Activated CD4-positive, alpha-beta T cell treated with anti-CD3 and anti-CD28 coated beads, Interleukin-2, amount 10 ng/mL, durations not matched to agents 7 days and 5 days (primary cell): ENCODE results near the gene LAMA1. TPM values are rescaled to one million over a fixed set of nuclear protein-coding genes. Genes with fewer than 3 reads are reported as not detected.
"Not testable (repeated sequence)": the region's sequence is repeated elsewhere in the genome, so short reads cannot be mapped to it uniquely, and the experiment has no call there.

ENCODE experiments used
- CTCF ChIA-PET: fragments of 350-600 bp; sonication (Branson Sonifier 250); formaldehyde crosslinking; loops from one replicate; lab custom pipeline; 2021; ENCODE audit warnings: antibody characterized with exemption; lab: Charles Lee
- POLR2A ChIA-PET: fragments of 350-600 bp; sonication (Branson Sonifier 250); formaldehyde crosslinking; loops from one replicate; lab custom pipeline; 2021; ENCODE audit warnings: antibody characterized with exemption; lab: Charles Lee
- DNase-seq: peaks from one replicate; pipeline ENCODE4 v3.0.0-alpha.2; 2020
- H3K27ac Mint-ChIP-seq: one replicate; pipeline ENCODE4 v1.8.0; 2021; ENCODE audit warnings: mild to moderate bottlenecking, moderate library complexity, mixed read lengths
- H3K27me3 Mint-ChIP-seq: one replicate; pipeline ENCODE4 v1.8.0; 2021; ENCODE audit warnings: mixed read lengths
- H3K36me3 Mint-ChIP-seq: one replicate; pipeline ENCODE4 v1.8.0; 2021; ENCODE audit warnings: low read depth, mixed read lengths
- H3K4me1 Mint-ChIP-seq: one replicate; pipeline ENCODE4 v1.8.0; 2021; ENCODE audit warnings: mixed read lengths
- H3K4me3 Mint-ChIP-seq: one replicate; pipeline ENCODE4 v1.8.0; 2021; ENCODE audit warnings: mild to moderate bottlenecking, moderate library complexity, mixed read lengths
- H3K9me3 Mint-ChIP-seq: one replicate; pipeline ENCODE4 v1.8.0; 2021; ENCODE audit warnings: mixed read lengths
- total RNA-seq, 2 experiments: library from RNA; stranded (reverse); gene quantifications; one replicate each; pipeline ENCODE4 v1.2.3, GENCODE V29; 2021

The LAMA1 gene, protein sequence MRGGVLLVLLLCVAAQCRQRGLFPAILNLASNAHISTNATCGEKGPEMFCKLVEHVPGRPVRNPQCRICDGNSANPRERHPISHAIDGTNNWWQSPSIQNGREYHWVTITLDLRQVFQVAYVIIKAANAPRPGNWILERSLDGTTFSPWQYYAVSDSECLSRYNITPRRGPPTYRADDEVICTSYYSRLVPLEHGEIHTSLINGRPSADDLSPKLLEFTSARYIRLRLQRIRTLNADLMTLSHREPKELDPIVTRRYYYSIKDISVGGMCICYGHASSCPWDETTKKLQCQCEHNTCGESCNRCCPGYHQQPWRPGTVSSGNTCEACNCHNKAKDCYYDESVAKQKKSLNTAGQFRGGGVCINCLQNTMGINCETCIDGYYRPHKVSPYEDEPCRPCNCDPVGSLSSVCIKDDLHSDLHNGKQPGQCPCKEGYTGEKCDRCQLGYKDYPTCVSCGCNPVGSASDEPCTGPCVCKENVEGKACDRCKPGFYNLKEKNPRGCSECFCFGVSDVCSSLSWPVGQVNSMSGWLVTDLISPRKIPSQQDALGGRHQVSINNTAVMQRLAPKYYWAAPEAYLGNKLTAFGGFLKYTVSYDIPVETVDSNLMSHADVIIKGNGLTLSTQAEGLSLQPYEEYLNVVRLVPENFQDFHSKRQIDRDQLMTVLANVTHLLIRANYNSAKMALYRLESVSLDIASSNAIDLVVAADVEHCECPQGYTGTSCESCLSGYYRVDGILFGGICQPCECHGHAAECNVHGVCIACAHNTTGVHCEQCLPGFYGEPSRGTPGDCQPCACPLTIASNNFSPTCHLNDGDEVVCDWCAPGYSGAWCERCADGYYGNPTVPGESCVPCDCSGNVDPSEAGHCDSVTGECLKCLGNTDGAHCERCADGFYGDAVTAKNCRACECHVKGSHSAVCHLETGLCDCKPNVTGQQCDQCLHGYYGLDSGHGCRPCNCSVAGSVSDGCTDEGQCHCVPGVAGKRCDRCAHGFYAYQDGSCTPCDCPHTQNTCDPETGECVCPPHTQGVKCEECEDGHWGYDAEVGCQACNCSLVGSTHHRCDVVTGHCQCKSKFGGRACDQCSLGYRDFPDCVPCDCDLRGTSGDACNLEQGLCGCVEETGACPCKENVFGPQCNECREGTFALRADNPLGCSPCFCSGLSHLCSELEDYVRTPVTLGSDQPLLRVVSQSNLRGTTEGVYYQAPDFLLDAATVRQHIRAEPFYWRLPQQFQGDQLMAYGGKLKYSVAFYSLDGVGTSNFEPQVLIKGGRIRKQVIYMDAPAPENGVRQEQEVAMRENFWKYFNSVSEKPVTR (N-terminal part only)
- total RNA-seq = not detected

DNA sequence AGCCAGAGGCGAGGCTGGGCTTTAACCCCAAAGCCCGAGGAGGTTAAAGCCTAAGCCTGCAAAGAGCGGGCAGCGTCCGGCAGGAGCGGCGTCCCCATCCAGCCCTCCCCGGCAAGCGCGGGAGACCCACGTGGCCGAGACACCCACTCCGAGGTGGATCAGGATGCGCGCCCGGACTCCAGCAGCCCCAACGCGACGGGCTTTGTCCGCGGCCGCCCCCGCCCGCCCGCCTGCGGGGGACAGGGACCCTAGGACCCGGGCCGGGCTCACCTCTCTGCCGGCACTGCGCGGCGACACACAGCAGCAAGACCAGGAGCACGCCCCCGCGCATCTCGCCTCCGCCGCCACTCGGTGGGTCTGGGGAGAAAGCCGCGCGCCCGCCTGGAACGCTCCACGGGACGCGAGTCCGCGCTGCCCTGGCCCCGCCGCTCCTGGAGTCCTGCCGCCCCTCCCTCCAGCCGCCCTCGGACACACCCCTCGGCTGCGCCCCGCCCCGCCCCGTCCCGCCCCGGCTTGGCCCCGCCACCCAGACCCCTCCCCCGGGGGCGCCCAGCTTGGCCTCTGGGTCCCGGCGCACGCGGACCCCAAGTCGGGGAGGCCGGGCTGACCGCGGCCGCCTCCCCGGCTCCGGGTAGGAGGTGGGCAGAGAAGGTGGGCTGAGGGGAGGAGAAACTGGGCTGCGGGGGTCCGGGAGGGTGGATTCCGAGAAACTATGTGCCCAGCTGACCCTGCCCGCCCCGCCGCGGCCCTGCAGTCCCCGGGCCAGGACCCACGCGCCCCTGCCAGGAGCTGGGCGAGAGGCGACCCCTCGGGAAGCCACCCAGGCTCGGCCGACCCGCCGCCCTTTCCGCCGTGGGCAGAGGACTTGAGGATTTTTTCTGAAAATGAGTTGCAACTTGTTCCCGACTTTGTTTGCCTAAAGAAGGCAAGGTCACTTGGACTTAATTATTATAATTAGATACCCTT lies at the start of gene LAMA1:
LAMA1 (minus strand) TSS at position 408 of the 966 bp plus-strand sequence; CDS start at position 331, 77 bp downstream.
- H3K27me3 Mint-ChIP-seq = peaks cover 33% of the 10 kb centered on the region
- peaks cover 2% of the 10 kb centered on the region for H3K36me3 Mint-ChIP-seq
- CTCF ChIA-PET = no interaction called here
- H3K4me3 Mint-ChIP-seq = peak within 1 kb of the TSS; percentile 57
- H3K9me3 Mint-ChIP-seq = no peaks in the 10 kb centered on the region
- POLR2A ChIA-PET = no interaction called here
- no peak within 1 kb of the TSS for H3K27ac Mint-ChIP-seq
- H3K4me1 Mint-ChIP-seq = peaks cover 6% of the 10 kb centered on the region
- no peak for DNase-seq

DNA sequence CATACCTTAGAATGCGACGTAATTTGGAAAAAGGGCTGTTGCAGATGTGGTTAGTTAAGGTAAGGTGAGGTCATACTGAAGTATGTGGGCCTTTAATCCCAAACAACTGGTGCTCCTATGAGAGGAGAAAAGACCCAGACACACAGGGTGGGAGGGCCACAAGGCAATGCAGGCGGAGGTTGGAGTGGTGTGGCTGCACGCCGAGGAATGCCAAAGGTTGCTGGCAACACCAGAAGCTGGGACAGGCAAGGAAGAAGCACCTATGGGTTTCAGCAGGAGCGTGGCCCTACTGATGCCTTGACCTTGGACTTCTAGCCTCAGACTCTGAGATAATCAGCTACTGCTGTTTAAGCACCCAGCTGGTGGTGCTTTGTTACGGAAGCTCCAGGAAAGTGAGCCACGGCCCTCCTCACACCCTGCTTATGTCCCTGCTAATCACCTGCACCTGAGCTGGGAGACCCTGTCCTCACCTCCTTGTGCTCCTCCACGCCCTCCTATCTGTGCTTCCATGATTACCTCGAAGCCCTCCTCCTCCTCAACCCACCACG lies 48.3 kb upstream of the LAMA1 start:
- DNase-seq = no peak
- Mint-ChIP-seq H3K9me3 (no peaks in the 10 kb centered on the region), H3K36me3 (no peaks in the 10 kb centered on the region), H3K4me1 (no peaks in the 10 kb centered on the region), H3K4me3 (no peak overlapping the region), H3K27ac (no peak overlapping the region), H3K27me3 (peaks cover 3% of the 10 kb centered on the region)
- CTCF ChIA-PET = no interaction called here
- POLR2A ChIA-PET = no interaction called here

DNA sequence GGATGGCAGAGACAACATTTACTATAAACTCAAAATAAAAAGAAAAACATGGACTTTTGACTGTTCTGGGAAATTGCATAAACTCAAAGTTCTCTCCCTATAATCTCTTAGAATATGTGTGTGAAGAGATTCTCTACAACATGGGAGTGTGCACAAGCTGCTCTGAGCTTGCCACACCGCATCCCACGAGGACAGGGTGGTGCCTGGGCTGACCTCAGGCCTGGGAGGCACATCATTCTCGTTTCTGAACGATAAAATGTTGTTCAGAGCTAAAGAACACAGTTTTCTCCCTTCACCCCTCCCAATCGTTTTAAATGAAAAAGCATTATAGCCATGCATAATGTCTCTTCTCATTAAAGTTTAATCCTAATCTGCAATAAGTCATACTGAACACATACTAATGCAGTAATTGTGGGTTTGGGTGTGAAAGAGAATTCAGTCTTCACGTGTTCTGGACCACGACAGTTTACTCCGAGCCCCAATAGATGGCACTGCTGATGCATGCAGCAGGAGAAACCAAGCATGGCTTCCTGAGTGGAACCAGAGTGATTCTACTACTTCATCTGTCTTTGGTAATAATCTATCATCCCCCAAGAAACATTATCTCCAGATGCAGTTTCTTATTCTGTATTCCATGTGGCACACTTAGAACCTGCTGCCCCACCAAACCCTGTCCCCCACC lies 46.9 kb upstream of the LAMA1 start:
- no peak for DNase-seq
- Mint-ChIP-seq H3K4me1 (no peaks in the 10 kb centered on the region), H3K27me3 (peaks cover 3% of the 10 kb centered on the region), H3K27ac (no peak overlapping the region), H3K36me3 (no peaks in the 10 kb centered on the region), H3K4me3 (no peak overlapping the region), H3K9me3 (no peaks in the 10 kb centered on the region)
- CTCF ChIA-PET = no interaction called here
- POLR2A ChIA-PET = no interaction called here

DNA sequence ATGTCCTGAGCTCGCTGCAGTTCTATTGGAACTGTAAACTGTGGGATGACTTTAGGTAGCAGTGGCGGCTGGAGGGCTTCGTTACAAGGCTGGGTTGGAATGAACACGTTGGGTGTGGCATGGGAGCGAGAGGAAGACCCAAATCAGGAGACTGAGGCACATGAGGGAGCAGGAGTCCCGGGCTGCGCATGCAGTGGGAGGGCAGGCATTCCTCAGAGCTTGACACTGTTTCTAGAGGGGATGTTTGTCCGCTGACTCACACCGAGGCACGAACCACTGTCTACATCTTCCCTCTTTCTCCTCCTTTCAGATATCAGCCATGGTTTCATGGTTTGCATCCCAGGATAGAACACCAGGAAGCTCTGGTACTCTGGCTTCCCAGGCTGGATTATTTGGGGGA lies 40.6 kb upstream of the LAMA1 start:
- POLR2A ChIA-PET = no interaction called here

DNA sequence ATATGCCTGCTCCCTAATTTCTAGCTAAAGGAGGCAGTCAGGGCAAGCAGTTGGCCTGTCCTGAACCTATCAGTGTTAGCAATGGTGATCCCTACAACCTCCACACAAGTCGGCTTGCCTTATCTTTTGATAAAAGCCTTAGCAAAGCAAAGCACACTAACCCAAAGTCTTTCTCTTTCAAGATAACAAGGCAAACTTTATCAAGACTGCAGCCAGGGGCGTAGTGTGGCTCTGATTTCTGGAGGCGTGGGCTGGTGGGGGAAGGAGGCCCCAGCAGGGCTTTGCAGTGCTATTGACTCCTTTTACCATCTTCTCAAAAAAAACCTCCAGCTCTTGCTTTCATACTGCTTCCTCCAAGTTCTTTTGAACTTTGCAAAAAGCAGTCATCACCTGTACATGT lies 40.2 kb upstream of the LAMA1 start:
- no peak overlapping the region for H3K4me3 Mint-ChIP-seq
- ChIA-PET POLR2A (no interaction called here), CTCF (interaction anchor here (0.7 kb wide), 1 partner anchor 54 kb away, joined by 3 read pairs; no protein-coding TSS in a partner anchor)
- DNase-seq = no peak
- no peaks in the 10 kb centered on the region for H3K27me3 Mint-ChIP-seq
- H3K27ac Mint-ChIP-seq = no peak overlapping the region
- no peaks in the 10 kb centered on the region for H3K4me1 Mint-ChIP-seq
- H3K9me3 Mint-ChIP-seq = no peaks in the 10 kb centered on the region
- H3K36me3 Mint-ChIP-seq = no peaks in the 10 kb centered on the region

More for the DNA sequence above, 40.6 kb upstream of the LAMA1 start:
- no peak for DNase-seq
- Mint-ChIP-seq H3K9me3 (no peaks in the 10 kb centered on the region), H3K36me3 (no peaks in the 10 kb centered on the region), H3K4me1 (no peaks in the 10 kb centered on the region), H3K27me3 (no peaks in the 10 kb centered on the region), H3K4me3 (no peak overlapping the region), H3K27ac (no peak overlapping the region)
- CTCF ChIA-PET = interaction anchor here (0.7 kb wide), 1 partner anchor 55 kb away, joined by 3 read pairs; no protein-coding TSS in a partner anchor

DNA sequence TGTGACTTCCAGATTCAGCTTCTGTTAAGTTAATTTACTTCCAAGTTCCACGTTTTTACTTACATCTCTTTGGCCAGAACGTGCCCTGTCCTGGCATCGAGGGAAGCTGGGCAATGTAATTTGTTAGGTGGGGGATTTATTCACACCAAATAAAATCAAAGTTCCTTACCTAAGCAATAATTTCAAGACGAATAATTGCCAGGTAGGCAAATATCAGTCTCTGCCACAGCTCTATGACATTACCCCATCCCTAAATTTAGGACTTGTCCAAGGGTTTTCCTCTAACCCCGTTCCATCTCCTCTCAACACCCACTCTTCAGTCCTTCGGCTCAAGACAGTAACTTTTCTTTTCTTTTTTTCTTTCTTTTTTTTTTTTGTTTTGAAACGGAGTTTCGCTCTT lies 38.3 kb upstream of the LAMA1 start:
- no peak overlapping the region for H3K4me3 Mint-ChIP-seq
- H3K9me3 Mint-ChIP-seq = no peaks in the 10 kb centered on the region
- no peak overlapping the region for H3K27ac Mint-ChIP-seq
- H3K4me1 Mint-ChIP-seq = no peaks in the 10 kb centered on the region
- DNase-seq = no peak
- ChIA-PET POLR2A (no interaction called here), CTCF (no interaction called here)
- no peaks in the 10 kb centered on the region for H3K27me3 Mint-ChIP-seq
- H3K36me3 Mint-ChIP-seq = no peaks in the 10 kb centered on the region

DNA sequence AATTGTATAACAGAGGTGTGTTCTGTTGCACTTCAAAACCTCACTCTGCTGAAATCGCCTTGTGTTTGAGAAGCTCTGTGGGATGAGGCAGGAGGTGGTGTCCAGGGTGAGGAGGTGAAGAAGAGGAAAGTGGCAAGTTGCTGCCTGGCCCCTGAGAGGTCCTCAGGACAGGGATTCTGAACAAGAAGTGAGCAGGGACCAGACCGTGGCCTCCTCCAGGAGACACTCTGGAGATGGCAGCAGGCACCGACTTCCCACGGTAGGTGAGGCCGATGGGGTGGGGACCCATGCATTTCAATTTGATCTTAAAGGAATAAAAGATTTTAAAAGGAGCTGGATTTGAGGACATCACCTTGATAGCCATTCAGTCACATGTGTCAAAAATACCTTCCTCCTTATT lies 37.5 kb upstream of the LAMA1 start:
- DNase-seq = no peak
- Mint-ChIP-seq H3K9me3 (no peaks in the 10 kb centered on the region), H3K4me1 (no peaks in the 10 kb centered on the region), H3K4me3 (no peak overlapping the region), H3K27ac (no peak overlapping the region), H3K36me3 (no peaks in the 10 kb centered on the region), H3K27me3 (no peaks in the 10 kb centered on the region)
- ChIA-PET CTCF (no interaction called here), POLR2A (no interaction called here)

DNA sequence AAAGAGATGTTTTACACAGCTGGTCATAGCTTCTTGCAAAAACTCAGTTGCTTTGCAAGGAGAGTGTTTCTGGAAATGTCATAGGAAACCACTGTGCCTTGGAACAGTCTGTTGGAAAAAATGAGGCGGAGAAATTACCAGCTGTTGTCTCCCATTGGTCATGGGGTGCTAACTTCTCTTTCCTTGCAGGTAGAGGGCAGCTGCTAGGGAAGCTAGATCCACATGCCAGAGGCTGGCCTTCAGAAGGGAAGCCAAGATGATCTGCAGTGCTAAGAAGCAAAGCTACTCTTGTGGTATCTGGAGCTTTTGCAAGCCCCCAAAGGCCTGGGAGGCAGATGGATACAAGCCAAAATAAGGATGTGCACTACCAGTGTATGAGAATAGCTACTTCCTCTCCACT lies 34.8 kb upstream of the LAMA1 start:
- H3K36me3 Mint-ChIP-seq = no peaks in the 10 kb centered on the region
- CTCF ChIA-PET = no interaction called here
- POLR2A ChIA-PET = no interaction called here
- H3K27me3 Mint-ChIP-seq = no peaks in the 10 kb centered on the region
- no peaks in the 10 kb centered on the region for H3K9me3 Mint-ChIP-seq
- no peak for DNase-seq
- H3K4me1 Mint-ChIP-seq = no peaks in the 10 kb centered on the region
- no peak overlapping the region for H3K4me3 Mint-ChIP-seq
- H3K27ac Mint-ChIP-seq = no peak overlapping the region

DNA sequence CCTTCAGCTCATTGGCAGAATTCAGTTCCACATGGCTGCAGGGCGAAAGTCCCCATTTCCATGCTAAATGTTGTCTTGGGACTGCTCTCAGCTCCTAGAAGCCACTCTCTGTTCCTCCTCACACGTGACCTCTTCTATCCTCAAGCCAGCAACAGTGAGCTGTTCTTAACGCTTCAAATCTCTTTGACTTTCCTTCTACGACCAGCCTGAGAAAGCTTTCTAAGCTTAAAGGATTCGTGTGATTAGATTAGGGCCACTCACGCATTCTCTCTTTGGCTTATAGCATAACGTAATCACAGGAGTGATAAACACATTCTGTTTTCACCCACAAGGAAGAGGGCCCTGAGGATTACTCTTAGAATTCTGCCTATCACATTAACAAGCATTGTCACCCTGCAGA lies 29.8 kb upstream of the LAMA1 start:
- Mint-ChIP-seq H3K27ac (no peak overlapping the region), H3K4me1 (no peaks in the 10 kb centered on the region)
- POLR2A ChIA-PET = interaction anchor here (0.7 kb wide), 1 partner anchor 1804 kb away, joined by 5 read pairs; no protein-coding TSS in a partner anchor

DNA sequence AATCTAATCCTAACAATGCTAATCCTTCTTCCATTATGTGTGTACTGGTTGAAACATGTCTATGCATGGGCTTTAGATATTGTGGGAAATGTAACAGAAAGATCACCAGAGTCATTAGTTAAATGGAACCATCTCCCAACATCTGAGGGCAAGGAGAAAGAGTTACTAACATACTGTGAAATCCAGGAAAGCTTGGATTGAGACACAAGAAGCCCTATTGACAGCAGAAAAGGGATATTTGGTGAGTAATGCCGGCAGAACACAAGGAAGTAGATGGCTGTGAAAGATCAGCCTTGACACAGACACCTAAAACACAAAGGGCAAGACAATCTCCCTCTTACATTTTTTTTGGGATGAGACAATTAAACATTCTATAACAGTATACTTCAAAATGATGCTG lies 28.5 kb upstream of the LAMA1 start:
- ChIA-PET CTCF (no interaction called here), POLR2A (no interaction called here)
- H3K4me1 Mint-ChIP-seq = no peaks in the 10 kb centered on the region

More for the DNA sequence above, 29.8 kb upstream of the LAMA1 start:
- no peak for DNase-seq
- Mint-ChIP-seq H3K4me3 (no peak overlapping the region), H3K9me3 (no peaks in the 10 kb centered on the region), H3K36me3 (no peaks in the 10 kb centered on the region), H3K27me3 (no peaks in the 10 kb centered on the region)
- CTCF ChIA-PET = no interaction called here

DNA sequence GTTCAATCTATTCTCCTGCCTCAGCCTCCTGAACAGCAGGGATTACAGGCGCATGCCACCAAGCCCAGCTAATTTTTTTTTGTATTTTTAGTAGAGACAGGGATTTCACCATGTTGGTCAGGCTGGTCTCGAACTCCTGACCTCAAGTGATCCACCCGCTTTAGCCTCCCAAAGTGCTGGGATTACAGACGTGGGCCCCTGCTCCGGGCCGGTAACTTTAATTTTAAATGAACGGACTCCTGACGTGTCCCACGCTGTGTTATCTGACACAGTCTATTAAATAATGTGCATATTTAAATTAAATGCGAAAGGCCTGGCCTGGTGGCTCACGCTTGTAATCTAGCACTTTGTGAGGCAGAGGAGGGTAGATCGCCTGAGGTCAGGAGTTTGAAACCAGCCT lies 27.3 kb upstream of the LAMA1 start:
- H3K4me3 Mint-ChIP-seq, H3K4me1 Mint-ChIP-seq, POLR2A ChIA-PET, H3K9me3 Mint-ChIP-seq, DNase-seq, H3K27ac Mint-ChIP-seq, CTCF ChIA-PET, H3K36me3 Mint-ChIP-seq, H3K27me3 Mint-ChIP-seq: not testable (repeated sequence)

More for the DNA sequence above, 28.5 kb upstream of the LAMA1 start:
- no peaks in the 10 kb centered on the region for H3K27me3 Mint-ChIP-seq
- H3K9me3 Mint-ChIP-seq = no peaks in the 10 kb centered on the region
- H3K36me3 Mint-ChIP-seq = no peaks in the 10 kb centered on the region
- no peak for DNase-seq
- no peak overlapping the region for H3K27ac Mint-ChIP-seq
- H3K4me3 Mint-ChIP-seq = no peak overlapping the region
